ENCODE data around the gene SEMA3G.

DNA sequence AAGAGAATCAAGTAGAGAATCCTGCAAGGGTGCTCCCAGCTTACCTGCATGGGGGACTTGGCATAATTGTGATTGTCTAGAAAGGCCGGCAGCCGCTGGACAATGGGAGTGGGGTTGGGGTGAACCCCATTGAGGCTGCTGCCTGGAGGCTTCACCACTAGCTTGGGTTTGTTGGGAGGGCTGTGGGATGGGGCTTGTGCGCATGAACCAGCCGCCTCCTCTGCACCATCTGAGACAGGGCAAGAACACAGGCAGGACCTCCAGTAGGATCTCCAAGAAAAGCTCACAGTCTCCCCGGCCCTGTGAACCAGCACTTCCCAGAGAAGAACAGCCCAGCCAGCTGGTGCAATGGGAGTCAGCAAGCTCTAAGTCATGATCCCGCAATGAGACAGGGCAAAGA lies 39.8 kb downstream of the SEMA3G start:
- no peak for TF ChIP-seq POLR2A (IDR thresholded peaks at IDR 0.05; ENCODE audit: low read depth, low read length)
- TF ChIP-seq TAF1 (IDR thresholded peaks at IDR 0.05; ENCODE audit: borderline replicate concordance, low read depth, low read length) = no peak
